Activated naive CD8-positive, alpha-beta T cell treated with anti-CD3 and anti-CD28 coated beads, Interleukin-2, amount 50 U/mL, for 24 hours (primary cell): ENCODE measurements around the gene AKR7A3.
"Not testable (repeated sequence)": the region's sequence is repeated elsewhere in the genome, so short reads cannot be mapped to it uniquely, and the experiment has no call there.

ENCODE experiments used
- ATAC-seq: fragments of 150-1000 bp; cut with Tn5 transposase; one replicate; pipeline ENCODE4 v1.10.0; 2021
- DNase-seq: peaks from one replicate; pipeline ENCODE4 v3.0.0; 2021
- H3K27ac Mint-ChIP-seq: one replicate; pipeline ENCODE4 v1.8.0; 2021; ENCODE audit warnings: mild to moderate bottlenecking, mixed read lengths
- H3K27me3 Mint-ChIP-seq: one replicate; pipeline ENCODE4 v1.8.0; 2021; ENCODE audit warnings: mixed read lengths
- H3K36me3 Mint-ChIP-seq: one replicate; pipeline ENCODE4 v1.8.0; 2021; ENCODE audit warnings: low read depth, mixed read lengths
- H3K4me1 Mint-ChIP-seq: one replicate; pipeline ENCODE4 v1.8.0; 2021; ENCODE audit warnings: mixed read lengths
- H3K4me3 Mint-ChIP-seq: one replicate; pipeline ENCODE4 v1.8.0; 2021; ENCODE audit warnings: mild to moderate bottlenecking, moderate library complexity, mixed read lengths
- H3K9me3 Mint-ChIP-seq: one replicate; pipeline ENCODE4 v1.8.0; 2021; ENCODE audit warnings: mixed read lengths

AKR7A3 gene

GRCh38 chr1:19311931-19312781 lies 23.6 kb upstream of the AKR7A3 start, which contains the start of the genes AKR7A2 and SLC66A1:
Gene AKR7A2, minus strand, starts transcription at chr1:19312144. Its CDS starts 20 bp downstream, at chr1:19312124.
Gene SLC66A1, plus strand, starts transcription at chr1:19312326. Its CDS starts 5,352 bp downstream, at chr1:19317678.
- Mint-ChIP-seq H3K4me1 (peaks cover 50% of the 10 kb centered on the region), H3K4me3 (peak within 1 kb of the TSS; percentile 83), H3K27me3 (no peaks in the 10 kb centered on the region), H3K9me3 (no peaks in the 10 kb centered on the region), H3K36me3 (peaks cover 6% of the 10 kb centered on the region), H3K27ac (peak within 1 kb of the TSS; percentile 81)
- peak; percentile 91 for ATAC-seq
- DNase-seq: peak; percentile 94

DNA sequence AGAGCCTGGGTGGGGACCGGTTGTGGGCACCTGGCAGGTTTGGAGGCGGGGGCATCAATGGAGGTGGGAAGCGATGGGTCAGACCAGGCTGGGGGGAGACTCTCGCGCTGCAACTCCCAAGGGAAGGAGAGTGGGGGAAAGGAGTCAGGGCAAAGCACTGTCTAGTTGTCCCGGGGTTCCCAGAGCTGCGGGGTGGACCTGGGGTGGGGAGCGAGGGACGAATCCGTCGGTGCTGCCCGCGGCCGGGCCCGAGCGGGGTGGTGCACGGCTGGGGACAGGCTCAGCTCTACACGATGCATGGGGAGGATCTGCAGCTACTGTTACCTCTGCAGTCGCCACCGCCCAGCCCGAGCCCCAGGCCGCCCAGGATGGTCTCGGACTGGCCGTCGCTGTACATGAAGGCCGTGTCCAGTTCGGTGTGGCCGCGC lies 22.9 kb upstream of the AKR7A3 start:
- Mint-ChIP-seq H3K4me1 (peaks cover 44% of the 10 kb centered on the region), H3K27ac (peak overlapping the region; percentile 81), H3K27me3 (no peaks in the 10 kb centered on the region)

DNA sequence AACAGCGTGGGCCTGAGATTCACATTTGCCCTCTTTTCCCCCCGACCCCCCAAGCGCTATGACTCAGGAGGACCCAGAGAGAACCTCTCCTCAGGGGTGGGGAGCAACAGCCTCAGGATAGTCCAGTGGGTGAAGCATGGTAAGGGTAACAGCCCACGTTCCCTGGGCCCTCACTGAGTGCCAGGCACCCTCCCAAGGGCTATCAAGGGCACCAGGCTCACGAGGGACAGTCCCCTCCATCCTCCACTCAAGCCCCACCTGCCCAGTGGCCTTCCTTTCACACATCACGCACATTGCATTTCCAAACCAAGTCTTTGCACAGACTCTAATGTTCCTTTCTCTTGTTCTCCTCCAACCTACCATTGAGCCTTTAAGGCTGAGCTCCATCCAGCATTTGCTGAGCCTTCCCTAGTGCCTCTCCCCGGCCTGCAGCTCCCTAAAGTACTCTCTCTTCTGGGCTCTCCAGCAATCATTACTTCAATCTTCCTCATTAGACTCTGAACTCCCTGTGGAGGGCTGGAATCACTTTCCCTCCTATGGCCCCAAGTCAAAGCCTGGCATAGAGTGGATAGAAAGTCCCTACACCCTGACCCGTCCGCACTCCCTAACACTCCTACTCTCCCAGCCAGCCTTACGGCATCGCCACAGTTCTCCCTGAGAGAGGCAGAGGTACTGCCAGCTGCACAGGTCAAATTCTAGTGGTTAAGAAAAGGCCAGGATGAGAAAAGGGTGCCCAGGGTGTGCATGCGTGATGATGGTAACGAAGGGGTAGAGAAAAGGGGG lies 22.3 kb upstream of the AKR7A3 start:
- ATAC-seq (no peak), DNase-seq (no peak)
- Mint-ChIP-seq H3K27me3 (no peaks in the 10 kb centered on the region), H3K4me3 (peak overlapping the region; percentile 83), H3K27ac (peak overlapping the region; percentile 81), H3K36me3 (peaks cover 8% of the 10 kb centered on the region), H3K4me1 (peaks cover 38% of the 10 kb centered on the region), H3K9me3 (no peaks in the 10 kb centered on the region)

More for the DNA sequence above, 22.9 kb upstream of the AKR7A3 start:
- Mint-ChIP-seq H3K4me3 (peak overlapping the region; percentile 83), H3K9me3 (no peaks in the 10 kb centered on the region), H3K36me3 (peaks cover 8% of the 10 kb centered on the region)
- ATAC-seq (peak; percentile 7), DNase-seq (peak; percentile 27)

- Mint-ChIP-seq H3K4me3 (no peak overlapping the region), H3K4me1 (peaks cover 30% of the 10 kb centered on the region), H3K27ac (no peak overlapping the region), H3K27me3 (no peaks in the 10 kb centered on the region), H3K36me3 (peaks cover 16% of the 10 kb centered on the region), H3K9me3 (no peaks in the 10 kb centered on the region)
- ATAC-seq: no peak
- no peak for DNase-seq
These were observed 21.5 kb upstream of the AKR7A3 start for GRCh38 chr1:19310061-19310460.

- Mint-ChIP-seq H3K9me3 (no peaks in the 10 kb centered on the region), H3K36me3 (peaks cover 21% of the 10 kb centered on the region), H3K27me3 (no peaks in the 10 kb centered on the region), H3K27ac (no peak overlapping the region), H3K4me3 (no peak overlapping the region), H3K4me1 (peaks cover 23% of the 10 kb centered on the region)
- ATAC-seq (no peak), DNase-seq (no peak)
These were observed 20.7 kb upstream of the AKR7A3 start for GRCh38 chr1:19309123-19309813.

- no peaks in the 10 kb centered on the region for H3K9me3 Mint-ChIP-seq
- H3K36me3 Mint-ChIP-seq: peaks cover 26% of the 10 kb centered on the region
- ATAC-seq (no peak), DNase-seq (no peak)
- peaks cover 21% of the 10 kb centered on the region for H3K4me1 Mint-ChIP-seq
- no peaks in the 10 kb centered on the region for H3K27me3 Mint-ChIP-seq
- H3K27ac Mint-ChIP-seq: no peak overlapping the region
- H3K4me3 Mint-ChIP-seq: no peak overlapping the region
These were observed 19.9 kb upstream of the AKR7A3 start for GRCh38 chr1:19308509-19308907.

GRCh38 chr1:19307794-19308508 lies 19.4 kb upstream of the AKR7A3 start:
- Mint-ChIP-seq H3K36me3 (peaks cover 29% of the 10 kb centered on the region), H3K4me3 (no peak overlapping the region), H3K27me3 (no peaks in the 10 kb centered on the region), H3K9me3 (no peaks in the 10 kb centered on the region), H3K4me1 (peaks cover 15% of the 10 kb centered on the region), H3K27ac (no peak overlapping the region)
- no peak for ATAC-seq
- no peak for DNase-seq

DNA sequence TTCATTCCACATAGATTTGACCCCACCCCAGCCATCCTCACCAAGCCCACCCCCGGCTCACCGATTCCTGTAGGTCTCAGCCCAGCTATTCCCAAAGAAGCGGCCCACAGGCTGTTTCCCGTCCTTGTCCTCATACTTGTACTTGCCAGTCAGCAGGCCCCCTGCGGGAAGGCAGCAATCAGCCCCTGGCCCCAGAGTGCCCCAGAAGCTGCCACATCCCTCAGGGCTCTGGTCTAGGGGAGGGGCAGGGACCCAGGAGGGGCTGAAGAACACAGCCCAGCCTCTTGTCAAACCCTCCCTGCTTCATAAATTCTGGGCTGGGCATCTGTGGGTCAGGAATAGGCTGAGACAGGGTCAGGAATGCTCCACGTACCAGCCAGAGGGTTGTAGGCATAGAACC lies 18.4 kb upstream of the AKR7A3 start:
- ATAC-seq (no peak), DNase-seq (no peak)
- peaks cover 31% of the 10 kb centered on the region for H3K36me3 Mint-ChIP-seq
- peaks cover 12% of the 10 kb centered on the region for H3K4me1 Mint-ChIP-seq
- H3K27ac Mint-ChIP-seq: no peak overlapping the region
- H3K9me3 Mint-ChIP-seq: no peaks in the 10 kb centered on the region
- H3K4me3 Mint-ChIP-seq: no peak overlapping the region
- no peaks in the 10 kb centered on the region for H3K27me3 Mint-ChIP-seq

GRCh38 chr1:19305880-19306279 lies 17.3 kb upstream of the AKR7A3 start:
- DNase-seq: no peak
- no peak for ATAC-seq

GRCh38 chr1:19304081-19304480 lies 15.5 kb upstream of the AKR7A3 start:
- DNase-seq, H3K4me1 Mint-ChIP-seq, H3K4me3 Mint-ChIP-seq, H3K9me3 Mint-ChIP-seq, ATAC-seq, H3K27me3 Mint-ChIP-seq, H3K27ac Mint-ChIP-seq: not testable (repeated sequence)
- H3K36me3 Mint-ChIP-seq: peaks cover 31% of the 10 kb centered on the region

More at GRCh38 chr1:19305880-19306279, 17.3 kb upstream of the AKR7A3 start:
- Mint-ChIP-seq H3K27me3 (no peaks in the 10 kb centered on the region), H3K27ac (no peak overlapping the region), H3K9me3 (no peaks in the 10 kb centered on the region), H3K4me3 (no peak overlapping the region), H3K36me3 (peaks cover 31% of the 10 kb centered on the region), H3K4me1 (peaks cover 5% of the 10 kb centered on the region)

DNA sequence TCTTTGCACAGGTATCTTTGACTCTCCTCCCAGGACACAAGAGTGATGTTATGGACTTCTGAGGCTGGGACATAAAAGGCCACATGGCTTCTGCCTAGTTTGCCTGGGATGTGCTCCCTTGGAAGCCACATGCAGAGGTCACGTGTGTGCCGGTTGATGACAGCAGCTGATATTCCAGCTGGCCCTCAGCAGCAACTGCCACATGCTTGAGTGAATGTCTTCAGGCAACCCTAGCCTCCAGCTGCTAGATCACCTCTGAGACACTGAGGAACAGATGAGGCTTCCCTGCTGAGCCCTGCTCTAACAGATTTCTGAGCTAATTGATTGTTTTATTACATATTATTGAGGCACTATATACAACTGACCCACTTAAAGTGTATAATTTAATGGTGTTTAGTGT lies 11.6 kb upstream of the AKR7A3 start:
- H3K4me3 Mint-ChIP-seq: no peak overlapping the region
- ATAC-seq (no peak), DNase-seq (no peak)
- peaks cover 7% of the 10 kb centered on the region for H3K9me3 Mint-ChIP-seq
- peaks cover 29% of the 10 kb centered on the region for H3K36me3 Mint-ChIP-seq
- no peaks in the 10 kb centered on the region for H3K27me3 Mint-ChIP-seq
- H3K4me1 Mint-ChIP-seq: no peaks in the 10 kb centered on the region
- no peak overlapping the region for H3K27ac Mint-ChIP-seq

DNA sequence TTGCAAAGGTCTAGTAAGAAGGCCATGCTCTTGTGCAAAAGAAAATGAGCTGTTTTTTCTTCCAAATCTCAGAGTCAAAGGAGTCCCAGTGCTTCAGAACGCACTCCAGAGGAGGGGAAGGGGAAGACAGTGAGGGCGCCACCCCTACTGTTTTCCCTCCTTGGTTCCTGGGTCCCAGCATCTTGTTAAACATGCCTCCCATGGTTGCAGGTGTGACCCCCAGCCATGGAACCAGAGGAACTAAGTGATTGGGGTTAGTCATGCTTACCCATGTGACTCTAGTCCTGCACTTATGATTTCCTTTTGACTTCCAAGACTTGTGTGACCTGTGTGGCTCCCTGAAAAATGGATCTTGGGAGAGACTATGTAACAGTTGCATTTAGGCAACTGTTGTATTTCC lies 6.1 kb upstream of the AKR7A3 start:
- Mint-ChIP-seq H3K9me3 (peaks cover 24% of the 10 kb centered on the region), H3K27me3 (peaks cover 4% of the 10 kb centered on the region), H3K36me3 (peaks cover 27% of the 10 kb centered on the region), H3K4me1 (no peaks in the 10 kb centered on the region), H3K27ac (no peak overlapping the region), H3K4me3 (no peak overlapping the region)
- DNase-seq (no peak), ATAC-seq (no peak)

GRCh38 chr1:19289244-19289643 lies 674 bp upstream of the AKR7A3 start:
- Mint-ChIP-seq H3K4me1 (peaks cover 9% of the 10 kb centered on the region), H3K27ac (no peak overlapping the region), H3K9me3 (peaks cover 7% of the 10 kb centered on the region), H3K36me3 (peaks cover 5% of the 10 kb centered on the region), H3K27me3 (peaks cover 11% of the 10 kb centered on the region), H3K4me3 (peak overlapping the region; percentile 40)
- ATAC-seq (no peak), DNase-seq (no peak)
